H9 (cell line): ENCODE data around the gene PDGFB. TPM values are rescaled to one million over a fixed set of nuclear protein-coding genes. Genes with fewer than 3 reads are reported as not detected.
"Not testable (repeated sequence)": the region's sequence is repeated elsewhere in the genome, so short reads cannot be mapped to it uniquely, and the experiment has no call there.

Source experiments
- DNase-seq: peaks from one replicate; pipeline ENCODE4 v3.0.0-alpha.2; 2017
- H2AFZ ChIP-seq: one replicate; pipeline ENCODE4 v1.6.1; 2013; ENCODE audit warnings: mild to moderate bottlenecking, low read length, control low read depth, moderate library complexity
- H2AK5ac ChIP-seq: 2 replicates; pipeline ENCODE4 v1.6.1; 2013; ENCODE audit warnings: low read length, control low read depth, mixed read lengths; ENCODE audit not compliant: insufficient read length
- H2BK120ac ChIP-seq: one replicate; pipeline ENCODE4 v1.6.1; 2013; ENCODE audit warnings: low read depth, mild to moderate bottlenecking, low read length, control low read depth, inconsistent platforms; ENCODE audit not compliant: poor library complexity, severe bottlenecking
- H2BK12ac ChIP-seq: 2 replicates; pipeline ENCODE4 v1.6.1; 2013; ENCODE audit warnings: low read length, control low read depth, mixed read lengths, low read depth; ENCODE audit not compliant: insufficient read length
- H2BK15ac ChIP-seq: 2 replicates; pipeline ENCODE4 v1.6.1; 2013; ENCODE audit warnings: low read depth, low read length, control low read depth
- H2BK20ac ChIP-seq: one replicate; pipeline ENCODE4 v1.6.1; 2013; ENCODE audit warnings: low read depth, mild to moderate bottlenecking, low read length, control low read depth, inconsistent platforms; ENCODE audit not compliant: poor library complexity, severe bottlenecking
- H2BK5ac ChIP-seq: 2 replicates; pipeline ENCODE4 v1.6.1; 2013; ENCODE audit warnings: low read length, control low read depth, mixed read lengths; ENCODE audit not compliant: insufficient read length
- H3K14ac ChIP-seq: 2 replicates; pipeline ENCODE4 v1.6.1; 2013; ENCODE audit warnings: low read length, control low read depth; ENCODE audit not compliant: insufficient read depth
- H3K18ac ChIP-seq: 2 replicates; pipeline ENCODE4 v1.6.1; 2013; ENCODE audit warnings: low read depth, mild to moderate bottlenecking, mixed read lengths, low read length, control low read depth; ENCODE audit not compliant: insufficient read length
- H3K23ac ChIP-seq: 2 replicates; pipeline ENCODE4 v1.6.1; 2013; ENCODE audit warnings: low read length, control low read depth, mixed read lengths, low read depth; ENCODE audit not compliant: insufficient read length
- H3K23me2 ChIP-seq: 2 replicates; pipeline ENCODE4 v1.6.1; 2013; ENCODE audit warnings: low read depth, mild to moderate bottlenecking, mixed read lengths, low read length, control low read depth; ENCODE audit not compliant: insufficient read length, poor library complexity, severe bottlenecking
- H3K27ac ChIP-seq: 2 replicates; pipeline ENCODE4 v1.5.1; 2013; ENCODE audit warnings: low read length, control low read depth, mixed read lengths, low read depth; ENCODE audit not compliant: insufficient read length
- H3K27me3 ChIP-seq: 2 replicates; pipeline ENCODE4 v1.6.1; 2013; ENCODE audit warnings: low read length, control low read depth, inconsistent platforms; ENCODE audit not compliant: insufficient read depth
- H3K4ac ChIP-seq: 2 replicates; pipeline ENCODE4 v1.6.1; 2013; ENCODE audit warnings: low read depth, mild to moderate bottlenecking, control low read depth, inconsistent platforms, low read length, moderate library complexity
- H3K4me1 ChIP-seq: 2 replicates; pipeline ENCODE4 v1.6.1; 2013; ENCODE audit warnings: low read length, control low read depth, inconsistent platforms; ENCODE audit not compliant: insufficient read depth
- H3K4me2 ChIP-seq: 2 replicates; pipeline ENCODE4 v1.6.1; 2013; ENCODE audit warnings: low read length, control low read depth, mixed read lengths; ENCODE audit not compliant: insufficient read length, insufficient read depth
- H3K56ac ChIP-seq: 2 replicates; pipeline ENCODE4 v1.6.1; 2013; ENCODE audit warnings: low read depth, mild to moderate bottlenecking, mixed read lengths, low read length, control low read depth; ENCODE audit not compliant: insufficient read length
- H3K79me1 ChIP-seq: 2 replicates; pipeline ENCODE4 v1.6.1; 2013; ENCODE audit warnings: low read depth, mild to moderate bottlenecking, moderate library complexity, low read length, control low read depth, inconsistent platforms; ENCODE audit not compliant: insufficient read depth, poor library complexity, severe bottlenecking
- H3K79me2 ChIP-seq: 2 replicates; pipeline ENCODE4 v1.6.1; 2013; ENCODE audit warnings: low read length, control low read depth, inconsistent platforms; ENCODE audit not compliant: insufficient read depth
- H3K9ac ChIP-seq: 2 replicates; pipeline ENCODE4 v1.6.1; 2013; ENCODE audit warnings: low read length, control low read depth, mixed read lengths; ENCODE audit not compliant: insufficient read length; ENCODE audit errors: extremely low read depth
- H3K9me3 ChIP-seq: one replicate; pipeline ENCODE4 v1.6.1; 2013; ENCODE audit warnings: low read depth, low read length, inconsistent platforms; ENCODE audit not compliant: control insufficient read depth
- H3T11ph ChIP-seq: one replicate; pipeline ENCODE4 v1.6.1; 2013; ENCODE audit warnings: mild to moderate bottlenecking, low read length, control low read depth, inconsistent platforms
- H4K20me1 ChIP-seq: one replicate; pipeline ENCODE4 v1.6.1; 2013; ENCODE audit not compliant: control insufficient read depth, insufficient read length, insufficient read depth
- H4K5ac ChIP-seq: 2 replicates; pipeline ENCODE4 v1.6.1; 2013; ENCODE audit warnings: low read depth, mild to moderate bottlenecking, mixed read lengths, low read length, control low read depth; ENCODE audit not compliant: insufficient read length
- H4K8ac ChIP-seq: replicated peaks from 2 replicates; pipeline ENCODE4 v1.6.1; 2013; ENCODE audit warnings: low read length, control low read depth, mixed read lengths, low read depth; ENCODE audit not compliant: insufficient read length
- H4K91ac ChIP-seq: 2 replicates; pipeline ENCODE4 v1.6.1; 2013; ENCODE audit warnings: low read depth, mild to moderate bottlenecking, moderate library complexity, mixed read lengths, low read length, control low read depth; ENCODE audit not compliant: insufficient read length
- H3K27ac Mint-ChIP-seq, 3 experiments: 2 replicates in 2 of 3; 3 replicates in 1 of 3; pipeline ENCODE4 v1.8.0; 2020 to 2021; ENCODE audit warnings: mixed read lengths in 3 of 3, mild to moderate bottlenecking in 1 of 3, moderate library complexity in 1 of 3
- H3K27me3 Mint-ChIP-seq: 2 replicates; pipeline ENCODE4 v1.8.0; 2021; ENCODE audit warnings: low read depth, mild to moderate bottlenecking, moderate library complexity, mixed read lengths
- H3K36me3 Mint-ChIP-seq, 3 experiments: 2 replicates in 2 of 3; 3 replicates in 1 of 3; pipeline ENCODE4 v1.8.0; 2020 to 2021; ENCODE audit warnings: low read depth in 3 of 3, mixed read lengths in 3 of 3; ENCODE audit not compliant: insufficient read depth in 1 of 3
- H3K4me1 Mint-ChIP-seq, 2 experiments: 2 replicates each; pipeline ENCODE4 v1.8.0; 2020; ENCODE audit warnings: mixed read lengths in 2 of 2
- H3K4me3 Mint-ChIP-seq, 2 experiments: 2 replicates in 1 of 2; 3 replicates in 1 of 2; pipeline ENCODE4 v1.8.0; 2020 to 2021; ENCODE audit warnings: mild to moderate bottlenecking in 2 of 2, mixed read lengths in 2 of 2, moderate library complexity in 1 of 2
- H3K9me3 Mint-ChIP-seq, 2 experiments: 2 replicates in 1 of 2; 3 replicates in 1 of 2; pipeline ENCODE4 v1.8.0; 2020; ENCODE audit warnings: mild to moderate bottlenecking in 2 of 2, mixed read lengths in 2 of 2, moderate library complexity in 1 of 2
- CTCF ChIP-seq: fragments of 200-600 bp; sonication (generic); conservative IDR thresholded peaks from 3 replicates; pipeline ENCODE4 v1.8.0; 2021; ENCODE audit warnings: antibody characterized with exemption, mild to moderate bottlenecking
- WGBS: extraction: QIAGEN DNeasy Blood & Tissue Kit; methylation state at CpG from one replicate; pipeline ENCODE4 v1.1.7; 2013; ENCODE audit warnings: missing lambda C conversion rate, low lambda C conversion rate, mixed read lengths; ENCODE audit not compliant: insufficient read length; ENCODE audit errors: extremely low coverage; 5-methylcytosine and 5-hydroxymethylcytosine counted together
- total RNA-seq: library from RNA; stranded (reverse); gene quantifications from 2 replicates; pipeline ENCODE4 v1.2.1, GENCODE V29; 2021

The PDGFB gene
- total RNA-seq, 1 experiment from 2014 or later, result 6.1 TPM

GRCh38 chr22:39219071-39220039 lies 25.4 kb downstream of the PDGFB start:
- Histone ChIP-seq H3T11ph (no peak overlapping the region), H3K9ac (no peak overlapping the region), H3K27ac (no peak overlapping the region), H3K56ac (no peak overlapping the region), H4K5ac (no peak overlapping the region), H4K91ac (no peak overlapping the region), H2BK120ac (peak overlapping the region; percentile 84), H3K14ac (no peak overlapping the region), H2AFZ (no peak overlapping the region), H3K4me1 (peaks cover 8% of the 10 kb centered on the region; the same call in 1 of the 2 replicates), H2BK20ac (peak overlapping the region; percentile 85), H3K79me1 (no peaks in the 10 kb centered on the region), H3K4ac (no peak overlapping the region), H3K23me2 (no peaks in the 10 kb centered on the region), H3K4me2 (no peak overlapping the region), H2BK15ac (no peak overlapping the region), H2BK5ac (no peak overlapping the region), H3K27me3 (no peaks in the 10 kb centered on the region), H4K20me1 (no peaks in the 10 kb centered on the region), H4K8ac (no peak overlapping the region), H3K23ac (no peak overlapping the region), H2BK12ac (no peak overlapping the region), H3K79me2 (no peaks in the 10 kb centered on the region), H2AK5ac (no peak overlapping the region), H3K9me3 (no peaks in the 10 kb centered on the region), H3K18ac (peak overlapping the region; percentile 69)
- peak; percentile 26 for DNase-seq
- Mint-ChIP-seq H3K4me1 (peaks cover 24 to 26% of the 10 kb centered on the region in 2 experiments), H3K27ac (peak overlapping the region in 1 of 3 experiments; percentile 2; a peak in 2 of 7 replicates), H3K27me3 (peaks cover 1% of the 10 kb centered on the region), H3K36me3 (peaks cover 6 to 15% (median 11%) of the 10 kb centered on the region in 3 experiments; a peak in 6 of 7 replicates), H3K4me3 (no peak overlapping the region), H3K9me3 (peaks cover 15 to 17% of the 10 kb centered on the region in 2 experiments)
- TF ChIP-seq CTCF, result no peak
- no CpG with 5 or more reads among the region's 16 CpGs for WGBS

GRCh38 chr22:39218432-39218831 lies 26.4 kb downstream of the PDGFB start:
- not testable (repeated sequence) for H3K27me3 ChIP-seq, H2BK20ac ChIP-seq, H3K23me2 ChIP-seq, H3K18ac ChIP-seq, H3T11ph ChIP-seq, H3K23ac ChIP-seq, H3K27me3 Mint-ChIP-seq, H2AFZ ChIP-seq, H4K20me1 ChIP-seq, H4K91ac ChIP-seq, H3K27ac Mint-ChIP-seq, H3K4me2 ChIP-seq, H2AK5ac ChIP-seq, H3K27ac ChIP-seq, H4K8ac ChIP-seq, H3K9me3 ChIP-seq, H3K56ac ChIP-seq, H3K9ac ChIP-seq, H3K4ac ChIP-seq, H2BK15ac ChIP-seq, H3K79me2 ChIP-seq, H3K14ac ChIP-seq, H4K5ac ChIP-seq, H2BK120ac ChIP-seq, H3K4me3 Mint-ChIP-seq, H2BK5ac ChIP-seq, H3K79me1 ChIP-seq, H2BK12ac ChIP-seq
- H3K4me1 ChIP-seq, result peaks cover 12% of the 10 kb centered on the region; the same call in 1 of the 2 replicates
- no CpG with 5 or more reads among the region's 6 CpGs for WGBS
- DNase-seq, result peak; percentile 1
- Mint-ChIP-seq H3K9me3 (peaks cover 15 to 17% of the 10 kb centered on the region in 2 experiments), H3K4me1 (peaks cover 32 to 34% of the 10 kb centered on the region in 2 experiments), H3K36me3 (peaks cover 2 to 11% (median 8%) of the 10 kb centered on the region in 3 experiments; a peak in 4 of 7 replicates)
